Fibroblast of peridontal ligament (primary cell): ENCODE results near the gene SLC6A11.

Experiments
- DNase-seq: peaks from one replicate; pipeline ENCODE4 v3.0.0-alpha.2; 2010; ENCODE audit errors: extremely low read depth

Gene SLC6A11

DNA sequence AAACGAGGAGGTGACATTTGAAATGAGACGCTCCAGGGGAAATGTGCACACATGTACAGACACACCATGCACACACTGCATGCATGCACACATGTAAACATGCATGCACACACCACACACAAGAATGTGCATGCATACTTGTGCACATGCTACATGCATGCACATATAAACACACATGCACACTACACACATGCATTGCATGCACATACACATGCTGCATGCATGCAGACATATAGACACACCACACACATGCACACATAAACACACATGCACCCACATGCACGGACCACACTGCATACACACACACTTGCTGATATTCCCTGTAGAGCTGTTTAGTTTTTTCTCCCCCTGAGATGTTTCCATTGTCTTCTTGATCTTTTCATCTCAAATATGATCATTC, 138.7 kb downstream of the SLC6A11 start:
- no peak for DNase-seq

DNA sequence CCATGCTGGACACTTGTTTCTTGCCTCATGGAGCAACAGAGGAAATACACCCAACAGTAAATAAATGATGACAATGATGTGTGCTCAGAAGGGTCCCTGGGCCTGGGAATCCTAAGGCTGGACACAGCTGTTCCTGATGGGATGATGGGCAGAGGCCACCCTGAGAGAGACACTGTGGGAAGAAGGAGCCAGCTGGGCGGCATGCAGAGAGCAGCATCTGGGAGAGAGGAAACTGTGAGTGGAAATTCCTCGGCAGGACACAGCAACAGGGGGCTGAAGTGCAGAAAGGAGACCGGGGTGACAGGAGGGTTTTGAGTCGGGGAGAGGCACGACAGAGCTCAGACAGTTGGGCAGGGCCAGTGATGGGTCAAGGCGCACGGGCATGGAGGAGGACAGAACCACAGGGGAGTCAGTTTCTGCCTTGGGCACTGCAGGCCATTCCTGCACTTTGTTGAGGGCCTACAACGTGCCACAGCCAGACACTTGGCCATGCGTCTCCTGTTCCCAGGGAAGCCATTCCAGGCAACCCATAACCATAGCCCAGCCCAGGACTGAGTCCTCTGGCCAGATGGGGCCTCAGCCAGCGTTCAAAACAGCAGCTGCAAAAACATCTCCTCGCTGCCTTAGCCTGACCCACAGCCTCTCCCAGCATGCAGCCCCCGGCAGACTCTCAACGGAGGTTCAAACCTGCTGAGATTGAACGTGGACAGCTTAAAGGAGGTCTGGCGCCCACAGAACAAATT, 139.9 kb downstream of the SLC6A11 start:
- DNase-seq, result no peak

DNA sequence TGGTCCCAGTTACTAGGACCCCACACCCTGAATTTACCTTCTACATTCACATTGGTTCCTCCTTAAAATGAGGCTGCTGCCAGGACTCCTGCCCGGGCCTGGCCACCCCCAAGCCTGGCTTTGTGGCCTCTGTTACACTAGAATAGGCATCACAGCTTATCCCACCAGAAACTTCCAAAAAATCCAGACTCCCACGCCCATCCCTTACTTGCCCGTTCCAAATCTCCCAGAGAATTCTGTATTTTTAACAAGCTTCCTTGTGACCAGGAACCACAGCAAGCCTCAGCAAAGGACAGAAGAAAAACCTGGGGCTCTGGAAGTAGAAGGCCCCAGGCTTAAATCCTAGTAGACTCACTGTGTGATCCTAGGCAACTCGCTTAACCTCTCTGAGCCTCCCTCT, 140.5 kb downstream of the SLC6A11 start:
- no peak for DNase-seq

DNA sequence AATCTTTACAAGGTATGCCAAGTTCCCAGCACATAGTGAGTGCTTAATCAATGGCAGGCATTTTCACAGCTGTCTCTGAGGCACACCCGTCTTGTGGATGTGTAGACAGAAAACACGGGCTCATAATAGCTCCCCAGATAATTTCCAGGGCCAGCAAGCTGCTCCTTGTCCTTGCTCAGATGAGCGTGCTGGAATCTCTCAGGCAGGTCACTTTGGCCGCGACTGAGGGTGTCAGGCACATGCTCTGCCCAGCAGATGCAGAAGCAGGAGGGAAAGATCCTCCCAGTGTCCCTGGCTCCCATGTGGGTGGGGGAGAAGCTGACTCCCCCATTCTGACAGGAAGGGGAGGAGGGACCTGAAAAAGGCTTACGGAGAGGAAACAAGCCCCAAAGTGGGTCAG, 141.0 kb downstream of the SLC6A11 start:
- DNase-seq, result no peak

DNA sequence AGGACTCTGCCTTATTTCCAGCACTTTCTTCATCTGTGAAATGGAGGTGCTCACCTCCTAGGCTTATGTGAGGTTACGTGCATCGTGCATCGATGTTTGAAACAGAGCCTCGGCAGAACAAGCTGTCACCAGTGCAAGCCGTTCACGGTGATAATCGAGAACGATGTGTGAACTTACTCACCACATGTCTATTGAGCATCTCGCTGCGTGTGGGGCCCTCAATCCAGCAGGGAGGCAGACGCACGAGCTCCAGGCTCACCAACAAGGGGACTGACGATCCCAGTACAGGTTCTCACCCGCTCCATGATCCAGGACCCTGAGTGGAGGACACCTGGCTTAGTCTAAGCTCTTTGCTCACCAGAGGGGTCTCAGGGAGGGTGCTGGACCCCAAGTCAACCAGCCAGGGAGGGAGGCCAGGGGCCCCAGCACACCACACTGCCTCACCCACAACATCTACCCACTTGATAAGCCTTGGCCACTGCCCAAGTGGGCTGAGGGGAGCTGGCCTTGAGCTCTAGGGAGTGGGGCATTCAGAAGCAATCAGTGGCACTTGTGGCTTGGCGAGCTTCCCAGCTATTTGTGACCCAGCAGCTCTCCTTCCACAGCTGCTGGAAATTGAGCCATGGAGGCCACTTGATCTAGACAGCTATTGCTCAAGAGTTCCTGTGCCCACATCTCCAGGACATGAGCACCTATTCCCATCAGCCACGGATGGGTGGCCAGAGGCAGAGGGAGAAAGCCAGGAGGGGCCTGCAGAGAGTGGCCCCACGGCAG, 142.1 kb downstream of the SLC6A11 start:
- no peak for DNase-seq

DNA sequence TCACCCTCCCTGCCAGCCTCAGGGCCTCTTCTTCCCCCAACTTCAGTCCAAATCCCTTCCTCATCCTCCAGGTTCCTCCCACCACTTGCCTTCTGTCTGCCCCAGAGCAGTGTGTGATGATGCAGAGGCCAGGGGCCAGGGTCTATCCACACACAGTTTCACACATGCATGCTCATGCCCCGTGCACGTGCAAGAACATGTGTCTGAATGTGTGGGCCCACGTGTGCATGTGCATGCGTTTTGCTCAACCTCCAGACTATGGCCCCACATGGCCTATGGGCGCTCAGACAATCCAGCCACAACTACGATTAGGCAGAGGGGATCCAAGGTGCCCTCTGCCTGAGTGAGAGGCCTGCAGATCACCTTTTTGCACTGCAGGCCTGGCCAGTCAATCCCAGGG, 144.2 kb downstream of the SLC6A11 start:
- no peak for DNase-seq

DNA sequence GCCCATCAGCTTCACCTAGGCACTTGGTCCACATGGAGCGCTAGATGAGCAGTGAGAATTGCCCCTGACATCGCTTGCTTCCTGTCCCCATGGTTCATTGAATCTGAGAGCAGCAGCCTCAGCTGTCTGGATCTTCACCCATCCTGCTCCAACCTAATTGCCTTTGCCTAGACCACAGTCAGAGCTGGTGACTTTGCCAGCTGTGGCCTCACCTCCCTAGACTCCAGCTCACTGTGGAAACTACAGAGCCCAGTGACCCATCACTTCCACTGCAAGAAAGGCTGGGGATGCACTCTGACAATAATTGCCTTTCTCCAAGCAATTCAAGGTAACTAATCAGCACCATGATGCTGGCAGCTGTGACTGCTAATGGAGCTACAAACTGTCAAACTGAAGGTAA, 145.9 kb downstream of the SLC6A11 start:
- DNase-seq, result no peak

DNA sequence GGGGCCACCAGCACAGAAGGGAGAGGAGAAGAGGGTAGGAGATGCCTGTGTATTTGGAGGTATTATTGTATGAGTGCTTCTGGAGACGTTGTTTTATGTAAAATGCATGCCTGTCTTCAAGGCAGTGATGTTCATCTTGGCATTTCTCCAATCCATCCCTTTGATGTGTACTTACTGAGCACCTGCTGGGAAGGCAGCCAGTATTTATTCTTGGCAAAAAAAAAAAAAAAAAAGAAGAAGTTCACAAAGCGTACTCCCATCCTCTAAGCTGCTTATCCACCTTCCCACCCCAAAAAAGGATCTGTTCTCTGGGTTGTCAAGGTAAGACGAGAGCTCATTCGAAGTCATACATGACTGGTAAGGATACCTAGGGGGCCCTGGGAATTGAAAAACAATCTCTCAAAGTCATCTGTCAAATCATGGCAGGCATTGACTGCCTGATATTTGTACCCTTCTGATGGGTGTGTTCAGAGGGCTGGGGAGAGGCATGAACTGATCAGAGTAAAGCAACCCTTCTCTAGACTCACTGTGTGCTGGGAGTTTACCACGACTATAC, 146.5 kb downstream of the SLC6A11 start:
- no peak for DNase-seq

DNA sequence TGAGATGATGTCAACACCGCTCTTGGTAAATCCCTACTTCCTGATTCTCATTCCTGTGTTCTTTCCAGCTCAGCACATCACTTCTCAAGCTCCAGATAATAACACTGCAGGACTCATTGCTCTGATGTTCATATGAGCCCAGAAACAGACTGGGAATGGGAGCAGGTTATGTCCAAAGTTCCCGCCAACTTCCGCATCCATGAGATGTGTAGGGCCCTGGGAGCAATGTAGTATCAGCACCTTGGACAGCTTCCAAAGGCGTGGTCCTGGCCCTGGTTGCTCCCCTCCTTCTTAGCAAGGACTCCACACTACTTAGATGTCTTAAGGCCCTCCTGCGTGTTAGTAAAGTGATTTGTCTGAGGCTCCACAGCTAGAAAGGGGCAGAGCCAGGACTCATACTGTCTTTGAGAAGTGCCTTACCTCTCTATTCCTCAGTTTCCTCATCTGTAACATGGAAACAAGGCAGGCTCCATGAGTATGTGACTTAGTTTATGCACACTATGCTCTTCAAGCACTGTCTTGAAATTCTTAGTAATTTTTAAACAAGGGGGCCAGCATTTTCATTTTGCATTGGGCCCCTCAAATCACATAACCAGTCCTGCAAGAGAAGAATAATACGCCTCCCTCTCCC, 148.6 kb downstream of the SLC6A11 start:
- DNase-seq, result no peak

DNA sequence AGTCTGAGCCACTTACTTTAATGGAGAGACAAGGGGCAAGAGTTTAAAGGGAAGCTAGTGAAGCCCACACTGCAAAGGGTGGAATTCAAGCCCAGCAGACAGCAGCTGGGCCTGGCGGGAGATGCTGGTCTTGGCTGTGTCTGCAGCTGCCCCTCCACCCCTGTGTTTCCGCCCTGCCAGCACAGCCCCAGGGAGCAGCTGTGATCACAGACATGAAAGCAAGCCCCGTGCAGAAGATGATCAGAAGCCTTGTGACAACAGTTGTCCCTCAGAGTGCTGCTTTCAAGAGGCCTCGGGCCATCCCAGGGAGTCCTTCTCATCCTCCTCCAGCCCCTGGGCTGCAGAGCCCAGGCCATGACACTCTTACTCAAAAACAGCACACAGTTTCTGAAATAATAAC, 152.4 kb downstream of the SLC6A11 start:
- no peak for DNase-seq

DNA sequence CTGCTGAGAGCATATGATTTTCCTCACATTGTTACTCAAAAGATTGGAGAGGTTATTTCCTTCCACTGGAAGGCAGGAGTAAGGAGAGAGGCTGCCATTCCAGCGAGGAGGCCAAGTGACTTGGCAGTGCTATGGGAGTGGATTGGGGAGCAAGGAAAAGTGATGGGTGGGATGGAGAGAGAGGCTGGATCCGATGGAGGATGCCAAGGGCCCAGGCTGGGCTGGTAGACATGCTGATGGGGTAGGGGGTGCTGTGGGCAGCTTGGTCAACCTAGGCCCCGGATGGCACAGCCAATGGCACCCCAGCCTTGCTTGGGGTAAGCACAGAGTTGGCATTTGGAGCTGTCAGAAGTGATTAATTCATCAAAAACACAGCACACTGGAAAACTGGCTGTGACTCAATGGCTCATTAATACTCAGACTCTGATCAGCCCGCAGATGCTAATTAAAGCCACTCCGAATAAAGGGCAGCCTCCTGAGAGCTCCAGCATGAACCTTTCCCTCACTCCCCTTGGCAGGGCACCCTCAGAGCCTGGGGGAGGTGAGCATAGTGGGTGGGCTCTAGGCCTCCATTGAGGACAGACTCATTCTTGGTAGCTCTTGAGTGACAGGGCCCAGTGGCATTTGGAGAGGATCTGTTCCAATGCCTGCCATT, 154.4 kb downstream of the SLC6A11 start:
- no peak for DNase-seq

DNA sequence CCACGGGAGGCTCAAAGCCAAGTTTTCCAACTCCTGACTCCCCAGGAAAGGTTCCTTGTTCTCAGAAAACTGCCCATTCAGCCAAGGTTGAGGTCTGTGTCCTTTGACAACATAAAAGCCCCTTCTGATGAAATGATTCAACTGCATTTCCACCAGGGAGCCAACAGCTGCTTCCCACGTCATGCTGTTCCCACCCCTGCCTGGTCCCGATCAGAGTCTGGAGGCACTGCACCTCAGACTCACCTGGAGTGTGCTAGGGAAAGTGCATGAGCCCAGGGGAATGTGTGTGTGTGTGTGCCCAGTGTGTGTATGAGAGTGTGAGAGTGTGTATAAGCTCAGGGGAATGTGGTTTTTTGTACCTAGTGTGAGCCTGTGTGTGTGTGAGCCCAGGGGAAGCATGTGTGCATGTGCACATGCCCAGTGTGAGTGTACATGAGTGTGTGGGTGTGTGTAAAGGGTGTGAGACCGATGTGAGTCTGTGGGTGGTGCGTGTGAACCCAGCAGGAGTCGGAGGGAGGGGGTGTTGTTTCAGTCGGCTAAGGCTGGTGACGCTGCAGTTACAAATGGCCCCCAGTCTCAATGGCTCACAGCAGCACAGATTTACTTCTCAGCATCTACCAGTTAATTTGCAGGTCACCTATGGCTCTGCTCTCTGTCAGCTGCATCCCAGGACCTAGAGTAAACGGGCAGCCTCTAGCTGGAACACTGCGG, 156.2 kb downstream of the SLC6A11 start:
- no peak for DNase-seq

DNA sequence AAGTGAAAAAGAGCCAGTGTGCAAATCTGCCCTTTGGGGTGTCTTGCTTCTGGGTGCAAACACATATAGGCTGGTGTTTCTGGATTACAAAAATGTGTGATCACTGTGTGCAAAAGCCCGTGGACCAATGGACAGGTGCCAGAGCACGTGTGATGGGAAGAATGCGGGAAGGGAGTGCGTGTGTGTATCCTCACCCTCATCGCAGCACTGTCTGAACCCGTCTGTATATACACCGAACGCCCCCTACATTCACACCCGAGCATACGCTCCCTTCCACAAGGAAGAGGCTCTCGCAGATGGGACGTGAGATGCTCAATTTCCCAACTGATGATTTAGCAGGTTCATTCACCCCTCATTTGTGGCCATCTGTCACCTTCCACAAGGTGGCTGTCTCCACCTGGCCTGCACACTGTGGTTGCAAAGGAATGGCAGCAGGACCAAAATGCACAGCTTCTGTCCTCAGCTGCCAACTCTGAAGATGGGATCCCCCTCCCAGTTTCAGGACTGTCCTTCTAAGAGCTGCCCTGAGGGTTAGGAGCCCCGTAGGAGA, 157.1 kb downstream of the SLC6A11 start:
- DNase-seq, result no peak

DNA sequence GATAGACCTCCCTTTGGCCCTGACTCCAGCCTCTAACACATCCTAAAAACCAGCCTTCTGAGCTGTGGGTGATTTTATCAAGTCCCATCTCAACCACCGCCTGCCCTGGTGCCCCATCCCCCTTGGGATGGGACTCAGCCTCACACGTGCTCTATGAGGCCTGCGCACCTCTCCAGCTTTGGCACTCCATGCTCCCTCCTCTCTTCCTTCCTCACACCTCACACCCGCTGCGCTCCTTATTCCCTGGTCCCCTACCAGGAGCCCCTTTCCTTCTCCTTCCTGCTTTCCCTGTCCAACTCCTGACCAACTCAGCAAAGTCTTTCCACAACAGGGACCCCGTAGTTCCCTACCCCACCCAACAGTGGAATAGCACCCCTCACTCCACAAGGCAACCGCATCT, 158.1 kb downstream of the SLC6A11 start:
- DNase-seq, result no peak

DNA sequence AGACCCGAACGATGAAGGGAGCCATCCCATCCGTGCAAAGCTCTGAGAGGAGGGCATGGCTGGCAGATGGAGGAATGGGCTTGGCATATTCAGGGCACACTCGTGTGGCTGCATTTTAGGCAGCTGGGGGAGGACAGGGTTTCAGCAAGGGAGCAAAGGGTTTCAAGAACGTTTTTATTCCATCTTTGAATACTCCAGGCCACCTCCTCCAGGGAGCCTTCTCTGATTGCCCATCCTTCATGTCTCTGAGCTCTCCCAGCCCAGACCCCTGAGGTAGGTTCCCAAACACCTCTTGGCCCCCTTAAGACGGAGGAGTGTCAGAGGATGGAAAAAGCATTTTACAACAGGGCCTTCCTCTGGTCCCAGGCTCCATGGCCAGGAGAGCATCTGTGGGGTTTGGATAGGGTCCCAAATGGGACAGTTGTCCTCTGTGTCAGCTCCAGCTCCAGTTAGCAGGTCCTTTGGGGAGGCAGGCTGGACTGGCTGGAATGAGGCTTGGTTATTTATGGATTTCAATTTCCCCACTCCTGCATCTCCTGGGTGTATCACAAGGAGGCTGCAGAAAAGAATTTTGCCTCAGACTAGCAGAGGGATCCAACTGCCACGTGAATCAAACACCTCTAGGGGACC, 158.8 kb downstream of the SLC6A11 start:
- DNase-seq, result no peak

DNA sequence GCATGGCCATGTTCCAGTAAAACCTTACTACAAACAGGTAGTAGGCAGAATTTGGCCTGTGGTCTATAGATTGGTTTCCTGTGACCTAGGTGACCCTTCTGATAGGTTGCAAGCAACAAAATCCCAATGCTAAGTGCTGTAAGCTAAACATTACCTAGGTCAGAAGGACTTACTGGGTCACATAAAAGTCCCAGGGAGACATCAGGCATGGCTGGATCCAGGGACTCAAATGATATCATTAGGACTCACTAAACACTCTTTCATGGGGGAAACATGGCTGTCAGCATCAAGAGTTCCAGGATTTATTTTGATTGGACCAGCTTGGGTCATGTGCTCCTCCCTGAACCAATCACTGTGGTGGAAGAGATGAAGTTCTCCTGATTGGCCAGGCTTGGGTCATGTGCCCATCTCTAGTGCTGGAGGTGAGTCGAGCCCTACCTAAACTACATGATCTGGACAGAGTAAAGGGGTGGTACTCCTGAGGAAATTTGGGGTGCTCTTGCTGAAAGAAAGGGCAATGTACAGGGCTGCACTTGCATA, 159.7 kb downstream of the SLC6A11 start:
- no peak for DNase-seq

DNA sequence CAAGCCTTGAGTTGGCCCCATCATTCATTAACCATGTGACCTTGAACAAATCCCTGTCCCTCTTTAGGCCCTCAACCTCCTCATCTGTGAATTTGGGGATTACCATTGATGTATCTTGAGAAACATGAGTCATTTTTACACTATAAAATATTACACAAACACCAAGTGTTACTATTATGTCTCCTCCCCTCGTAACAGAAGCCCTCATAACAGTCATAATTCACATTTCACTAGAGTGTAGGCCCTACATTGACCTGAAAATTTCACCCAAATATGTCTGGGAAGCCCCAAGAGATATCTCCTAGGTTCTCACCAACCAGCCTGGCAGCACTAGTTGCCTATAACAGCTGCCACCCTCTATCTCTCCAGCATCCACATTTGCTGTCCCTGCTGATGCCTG, 160.7 kb downstream of the SLC6A11 start:
- no peak for DNase-seq

DNA sequence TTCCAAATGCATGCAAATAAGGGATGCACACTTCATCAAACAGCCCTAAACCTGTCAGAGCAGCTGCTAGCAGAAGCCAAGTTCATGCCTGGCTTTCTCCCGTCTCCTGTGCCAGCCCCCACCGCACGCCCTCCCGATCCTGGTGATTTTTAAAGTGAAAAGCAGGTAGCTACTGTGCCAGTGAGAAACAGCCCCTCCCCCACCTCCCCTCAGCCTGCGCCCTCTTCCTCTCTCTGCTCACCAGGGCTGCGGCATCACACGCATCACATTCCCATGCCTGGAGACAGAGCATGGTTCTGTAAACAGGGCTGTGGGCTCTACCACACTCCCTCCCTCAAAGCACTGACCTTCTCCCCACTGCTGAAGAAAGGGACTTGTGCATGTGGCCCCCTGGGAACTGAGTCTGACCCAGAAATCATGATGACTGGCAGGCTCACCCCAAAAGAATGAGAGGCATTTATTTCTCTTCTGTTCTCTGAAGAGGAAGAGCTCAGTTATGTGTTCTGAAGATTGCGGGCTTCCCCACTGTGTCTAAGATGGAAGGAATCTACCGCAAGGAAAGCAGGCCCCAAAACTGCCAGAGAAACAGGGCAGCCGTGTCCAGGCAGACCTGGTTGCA, 162.0 kb downstream of the SLC6A11 start:
- DNase-seq, result peak; percentile 19

DNA sequence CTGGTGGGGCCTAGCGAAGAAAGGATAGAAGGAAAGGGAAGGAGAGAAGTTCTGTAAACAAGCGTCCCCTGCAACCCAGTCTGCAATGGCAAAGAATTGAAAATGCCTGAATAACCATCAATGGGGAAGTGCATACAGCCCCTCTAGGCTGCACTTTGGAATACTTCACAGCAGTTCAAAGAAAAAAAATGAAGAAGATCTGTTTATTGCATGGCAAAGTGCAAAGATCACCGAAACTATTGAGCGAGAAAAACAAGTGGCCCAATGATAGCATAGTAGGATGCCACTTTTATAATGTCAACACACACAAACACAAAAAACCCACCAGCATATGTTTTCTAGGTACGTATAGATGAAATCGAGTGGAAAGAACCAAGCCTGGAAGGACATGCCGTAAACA, 162.9 kb downstream of the SLC6A11 start:
- no peak for DNase-seq

DNA sequence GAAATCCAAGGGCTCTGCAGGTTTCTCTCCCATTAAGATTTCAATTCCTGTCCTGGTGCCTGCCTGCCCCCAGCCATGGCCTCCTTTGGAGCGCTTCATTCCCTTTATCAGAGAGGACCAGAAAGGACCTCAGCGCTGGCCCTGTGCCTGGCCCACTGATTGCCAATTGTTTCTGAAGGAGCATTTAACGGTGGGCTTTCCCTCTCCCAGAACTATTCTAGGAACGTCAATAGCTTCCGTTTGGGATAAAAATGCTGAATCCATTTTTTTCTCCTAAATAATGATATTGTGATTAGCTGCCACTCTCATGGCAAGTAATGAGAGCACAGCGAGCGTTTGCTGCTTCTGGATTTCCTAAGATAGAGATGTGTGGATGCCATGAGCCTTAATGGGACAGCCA, 164.3 kb downstream of the SLC6A11 start:
- DNase-seq, result no peak
